Measurements from ENCODE around the gene SYNE1.
"Not testable (repeated sequence)": the region's sequence is repeated elsewhere in the genome, so short reads cannot be mapped to it uniquely, and the experiment has no call there.

SYNE1 gene

GRCh38 chr6:152148412-152148811 lies 488.8 kb downstream of the SYNE1 start:
- no peak overlapping the region for H3K4me3 ChIP-seq (ENCODE audit: low read depth, low read length)
- no peaks in the 10 kb centered on the region for H3K4me1 ChIP-seq
- H3K4me2 ChIP-seq (ENCODE audit: low read length): no peak overlapping the region
- no peak for TF ChIP-seq CTCF (IDR thresholded peaks at IDR 0.05)
- H3K27me3 ChIP-seq (ENCODE audit: control insufficient read depth, insufficient read depth, low read length): no peaks in the 10 kb centered on the region
- H3K36me3 ChIP-seq (ENCODE audit: control insufficient read depth, insufficient read depth, low read length): no peaks in the 10 kb centered on the region
- H3K9ac ChIP-seq: no peak overlapping the region
- H2AFZ ChIP-seq: no peak overlapping the region
- no peaks in the 10 kb centered on the region for H3K9me3 ChIP-seq (ENCODE audit: control insufficient read depth, low read length)
- H3K27ac ChIP-seq: no peak overlapping the region
- no peaks in the 10 kb centered on the region for H3K79me2 ChIP-seq

GRCh38 chr6:152147269-152147668 lies 489.9 kb downstream of the SYNE1 start:
- Histone ChIP-seq H3K4me2 (ENCODE audit: low read length) (no peak overlapping the region), H3K79me2 (no peaks in the 10 kb centered on the region), H3K27me3 (ENCODE audit: control insufficient read depth, insufficient read depth, low read length) (no peaks in the 10 kb centered on the region), H3K4me3 (ENCODE audit: low read depth, low read length) (no peak overlapping the region), H3K9ac (no peak overlapping the region), H3K27ac (no peak overlapping the region), H3K9me3 (ENCODE audit: control insufficient read depth, low read length) (no peaks in the 10 kb centered on the region), H2AFZ (no peak overlapping the region), H3K36me3 (ENCODE audit: control insufficient read depth, insufficient read depth, low read length) (no peaks in the 10 kb centered on the region), H3K4me1 (no peaks in the 10 kb centered on the region)
- TF ChIP-seq CTCF (IDR thresholded peaks at IDR 0.05): no peak

GRCh38 chr6:152146385-152146784 lies 490.8 kb downstream of the SYNE1 start:
- Histone ChIP-seq H3K4me1 (no peaks in the 10 kb centered on the region), H3K36me3 (ENCODE audit: control insufficient read depth, insufficient read depth, low read length) (no peaks in the 10 kb centered on the region), H3K9ac (no peak overlapping the region), H3K4me3 (ENCODE audit: low read depth, low read length) (no peak overlapping the region), H3K4me2 (ENCODE audit: low read length) (no peak overlapping the region), H3K79me2 (no peaks in the 10 kb centered on the region), H3K27me3 (ENCODE audit: control insufficient read depth, insufficient read depth, low read length) (no peaks in the 10 kb centered on the region), H2AFZ (no peak overlapping the region), H3K27ac (no peak overlapping the region), H3K9me3 (ENCODE audit: control insufficient read depth, low read length) (no peaks in the 10 kb centered on the region)
- no peak for TF ChIP-seq CTCF (IDR thresholded peaks at IDR 0.05)

- Histone ChIP-seq H3K4me3 (ENCODE audit: low read depth, low read length) (no peak overlapping the region), H3K4me2 (ENCODE audit: low read length) (no peak overlapping the region), H3K4me1 (no peaks in the 10 kb centered on the region), H3K9ac (no peak overlapping the region), H2AFZ (no peak overlapping the region), H3K36me3 (ENCODE audit: control insufficient read depth, insufficient read depth, low read length) (no peaks in the 10 kb centered on the region), H3K79me2 (no peaks in the 10 kb centered on the region), H3K9me3 (ENCODE audit: control insufficient read depth, low read length) (no peaks in the 10 kb centered on the region), H3K27me3 (ENCODE audit: control insufficient read depth, insufficient read depth, low read length) (no peaks in the 10 kb centered on the region), H3K27ac (no peak overlapping the region)
- TF ChIP-seq CTCF (IDR thresholded peaks at IDR 0.05): no peak
Measured at GRCh38 chr6:152143359-152143758, 493.8 kb downstream of the SYNE1 start.

- Histone ChIP-seq H3K27ac (no peak overlapping the region), H3K4me2 (ENCODE audit: low read length) (no peak overlapping the region), H2AFZ (no peak overlapping the region), H3K4me1 (no peaks in the 10 kb centered on the region), H3K36me3 (ENCODE audit: control insufficient read depth, insufficient read depth, low read length) (no peaks in the 10 kb centered on the region), H3K27me3 (ENCODE audit: control insufficient read depth, insufficient read depth, low read length) (no peaks in the 10 kb centered on the region), H3K79me2 (no peaks in the 10 kb centered on the region), H3K9me3 (ENCODE audit: control insufficient read depth, low read length) (no peaks in the 10 kb centered on the region), H3K9ac (no peak overlapping the region), H3K4me3 (ENCODE audit: low read depth, low read length) (no peak overlapping the region)
- TF ChIP-seq CTCF (IDR thresholded peaks at IDR 0.05): no peak
Measured at GRCh38 chr6:152142105-152142504, 495.1 kb downstream of the SYNE1 start.

GRCh38 chr6:152138344-152138743 lies 498.8 kb downstream of the SYNE1 start:
- not testable (repeated sequence) for H3K4me2 ChIP-seq (ENCODE audit: low read length); H3K4me1 ChIP-seq; H3K9ac ChIP-seq; H3K27ac ChIP-seq; H3K4me3 ChIP-seq (ENCODE audit: low read depth, low read length); H3K9me3 ChIP-seq (ENCODE audit: control insufficient read depth, low read length); H3K79me2 ChIP-seq; H3K36me3 ChIP-seq (ENCODE audit: control insufficient read depth, insufficient read depth, low read length); H2AFZ ChIP-seq; H3K27me3 ChIP-seq (ENCODE audit: control insufficient read depth, insufficient read depth, low read length)
